Activated naive CD4-positive, alpha-beta T cell treated with anti-CD3 and anti-CD28 coated beads, Interleukin-2, amount 10 ng/mL, durations not matched to agents 7 days and 5 days (primary cell): ENCODE data around the gene CCDC142.
"Not testable (repeated sequence)": the region's sequence is repeated elsewhere in the genome, so short reads cannot be mapped to it uniquely, and the experiment has no call there.

Source experiments
- CTCF ChIA-PET: fragments of 350-600 bp; sonication (Branson Sonifier 250); formaldehyde crosslinking; loops from one replicate; lab custom pipeline; 2021; ENCODE audit warnings: antibody characterized with exemption; lab: Charles Lee
- DNase-seq: peaks from one replicate; pipeline ENCODE4 v3.0.0-alpha.2; 2020
- H3K27ac Mint-ChIP-seq: one replicate; pipeline ENCODE4 v1.8.0; 2021; ENCODE audit warnings: mild to moderate bottlenecking, moderate library complexity, mixed read lengths
- H3K27me3 Mint-ChIP-seq: one replicate; pipeline ENCODE4 v1.8.0; 2021; ENCODE audit warnings: mild to moderate bottlenecking, mixed read lengths
- H3K36me3 Mint-ChIP-seq: one replicate; pipeline ENCODE4 v1.8.0; 2021; ENCODE audit warnings: mixed read lengths
- H3K4me1 Mint-ChIP-seq: one replicate; pipeline ENCODE4 v1.8.0; 2021; ENCODE audit warnings: mixed read lengths
- H3K4me3 Mint-ChIP-seq: one replicate; pipeline ENCODE4 v1.8.0; 2021; ENCODE audit warnings: mild to moderate bottlenecking, moderate library complexity, mixed read lengths
- H3K9me3 Mint-ChIP-seq: one replicate; pipeline ENCODE4 v1.8.0; 2021; ENCODE audit warnings: mixed read lengths

Gene CCDC142

DNA sequence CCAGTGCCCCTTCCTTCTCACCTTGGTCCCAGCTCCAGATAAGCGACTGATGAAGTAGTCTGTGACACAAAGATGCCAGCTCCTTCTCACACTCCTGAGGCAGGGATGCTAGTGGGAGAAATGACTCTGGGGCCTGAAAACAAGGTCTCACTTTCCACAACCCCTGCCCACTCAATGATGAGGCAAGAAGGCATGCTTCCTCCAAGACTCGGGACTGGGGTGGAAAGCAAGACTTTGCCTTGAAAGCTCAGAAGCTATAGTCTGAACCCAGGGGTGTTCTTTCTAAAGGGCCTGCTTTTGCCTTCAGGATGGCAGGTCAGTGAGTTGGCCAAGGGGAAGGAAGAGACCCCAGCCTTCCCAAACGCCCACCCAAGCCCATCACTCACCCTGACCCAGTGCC is 1.4 kb downstream of the CCDC142 start:
- CTCF ChIA-PET, result interaction anchor here (0.7 to 6.1 kb wide), 10 partner anchors 9 to 147 kb away, joined by 3 to 86 read pairs (median 8); partner anchors contain the start of genes AUP1, HTRA2, INO80B and MRPL53
- H3K9me3 Mint-ChIP-seq, result no peaks in the 10 kb centered on the region
- no peak overlapping the region for H3K27ac Mint-ChIP-seq
- no peaks in the 10 kb centered on the region for H3K27me3 Mint-ChIP-seq
- peak overlapping the region; percentile 100 for H3K4me3 Mint-ChIP-seq
- DNase-seq, result no peak
- H3K4me1 Mint-ChIP-seq, result peaks cover 48% of the 10 kb centered on the region
- H3K36me3 Mint-ChIP-seq, result peaks cover 38% of the 10 kb centered on the region

GRCh38 chr2:74474899-74475298 is 7.9 kb downstream of the CCDC142 start:
- Mint-ChIP-seq H3K27ac (peak overlapping the region; percentile 20), H3K4me3 (no peak overlapping the region), H3K4me1 (peaks cover 44% of the 10 kb centered on the region), H3K27me3 (peaks cover 7% of the 10 kb centered on the region), H3K36me3 (peaks cover 48% of the 10 kb centered on the region), H3K9me3 (no peaks in the 10 kb centered on the region)
- CTCF ChIA-PET, result interaction anchor here (0.9 to 3.4 kb wide), 4 partner anchors 8 to 112 kb away, joined by 3 to 11 read pairs (median 6); partner anchors contain the start of genes CCDC142 and TTC31
- no peak for DNase-seq

GRCh38 chr2:74474481-74474880 is 8.3 kb downstream of the CCDC142 start:
- DNase-seq, result no peak
- Mint-ChIP-seq H3K9me3 (no peaks in the 10 kb centered on the region), H3K4me1 (peaks cover 43% of the 10 kb centered on the region), H3K27ac (no peak overlapping the region), H3K36me3 (peaks cover 46% of the 10 kb centered on the region), H3K27me3 (peaks cover 7% of the 10 kb centered on the region), H3K4me3 (no peak overlapping the region)
- CTCF ChIA-PET, result interaction anchor here (1.7 to 3.4 kb wide), 3 partner anchors 9 to 19 kb away, joined by 3 to 11 read pairs (median 6); partner anchors contain the start of genes CCDC142, INO80B and TTC31

DNA sequence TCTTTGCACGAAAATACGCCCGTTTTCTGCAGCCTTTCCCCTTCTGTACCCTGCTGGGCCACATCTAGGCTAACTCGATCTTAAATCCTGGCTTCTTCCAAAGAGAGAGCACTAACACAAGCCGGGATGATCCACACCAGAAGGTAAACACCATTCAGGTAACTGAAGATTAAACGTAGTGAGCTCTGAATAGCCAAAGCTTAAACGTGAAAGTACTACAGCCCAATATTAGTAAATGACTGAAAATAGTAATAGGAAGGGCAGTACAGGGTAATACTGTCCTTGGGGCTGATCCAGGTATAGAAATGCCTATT is 9.9 kb downstream of the CCDC142 start:
- Mint-ChIP-seq H3K9me3 (no peaks in the 10 kb centered on the region), H3K27me3 (peaks cover 7% of the 10 kb centered on the region), H3K4me1 (peaks cover 40% of the 10 kb centered on the region), H3K36me3 (peaks cover 43% of the 10 kb centered on the region), H3K4me3 (peak overlapping the region; percentile 96), H3K27ac (peak overlapping the region; percentile 99)
- DNase-seq, result no peak
- CTCF ChIA-PET, result interaction anchor here (0.9 to 3.4 kb wide), 7 partner anchors 9 to 113 kb away, joined by 3 to 27 read pairs (median 4); partner anchors contain the start of genes CCDC142, INO80B, TTC31 and WBP1

GRCh38 chr2:74472086-74472944 is 10.5 kb downstream of the CCDC142 start, which contains the start of gene MRPL53:
MRPL53 (minus strand) TSS chr2:74472680; CDS start chr2:74472660, 20 bp downstream.
- CTCF ChIA-PET, result interaction anchor here (0.6 to 3.4 kb wide), 9 partner anchors 10 to 113 kb away, joined by 3 to 27 read pairs (median 4); partner anchors contain the start of genes CCDC142, INO80B, TTC31 and WBP1
- peaks cover 40% of the 10 kb centered on the region for H3K4me1 Mint-ChIP-seq
- peak; percentile 97 for DNase-seq
- H3K9me3 Mint-ChIP-seq, result no peaks in the 10 kb centered on the region
- peaks cover 7% of the 10 kb centered on the region for H3K27me3 Mint-ChIP-seq
- H3K36me3 Mint-ChIP-seq, result peaks cover 38% of the 10 kb centered on the region
- peak within 1 kb of the TSS; percentile 99 for H3K27ac Mint-ChIP-seq
- H3K4me3 Mint-ChIP-seq, result peak within 1 kb of the TSS; percentile 96

DNA sequence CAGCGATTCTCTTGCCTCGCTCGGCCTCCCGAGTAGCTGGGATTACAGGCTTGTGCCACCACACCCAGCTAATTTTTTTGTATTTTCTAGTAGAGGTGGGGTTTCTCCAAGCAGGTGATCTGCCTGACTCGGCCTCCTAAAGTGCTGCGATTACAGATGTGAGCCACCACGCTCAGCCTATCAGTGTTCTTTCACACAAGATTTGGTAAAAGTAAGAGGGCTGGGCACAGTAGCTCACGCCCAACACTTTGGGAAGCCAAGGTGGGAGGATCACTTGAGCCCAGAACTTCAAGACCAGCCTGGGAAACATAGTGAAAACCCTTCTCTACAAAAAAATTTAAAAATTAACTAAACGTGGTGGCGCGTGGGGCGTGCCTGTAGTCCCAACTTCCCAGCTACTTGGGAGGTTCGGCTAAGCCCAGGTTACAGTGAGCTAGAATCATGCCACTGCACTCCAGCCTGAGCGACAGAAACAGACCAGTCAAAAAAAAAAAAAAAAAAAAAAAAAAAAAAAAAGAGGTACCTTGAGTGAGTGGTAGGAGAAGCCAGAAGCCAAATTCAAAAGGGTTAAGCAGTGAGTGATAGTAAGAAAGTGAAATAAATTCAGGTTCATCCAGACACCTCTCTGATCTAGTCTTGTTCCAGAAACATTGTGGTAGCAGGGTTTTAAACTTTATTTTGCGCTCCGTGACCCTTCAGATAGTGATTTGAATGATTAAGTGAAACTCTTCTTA is 11.3 kb downstream of the CCDC142 start:
- Mint-ChIP-seq H3K27me3 (peaks cover 7% of the 10 kb centered on the region), H3K4me1 (peaks cover 40% of the 10 kb centered on the region), H3K4me3 (peak overlapping the region; percentile 96), H3K27ac (peak overlapping the region; percentile 99), H3K9me3 (no peaks in the 10 kb centered on the region), H3K36me3 (peaks cover 38% of the 10 kb centered on the region)
- CTCF ChIA-PET, result interaction anchor here (1.0 to 2.9 kb wide), 2 partner anchors 10 to 13 kb away, joined by 3 to 27 read pairs; partner anchors contain the start of genes CCDC142, TTC31 and WBP1
- no peak for DNase-seq

GRCh38 chr2:74470742-74471141 is 12.1 kb downstream of the CCDC142 start:
- not testable (repeated sequence) for H3K27me3 Mint-ChIP-seq, DNase-seq, H3K9me3 Mint-ChIP-seq
- H3K4me1 Mint-ChIP-seq, result peaks cover 44% of the 10 kb centered on the region
- peak overlapping the region; percentile 66 for H3K4me3 Mint-ChIP-seq
- peak overlapping the region; percentile 86 for H3K27ac Mint-ChIP-seq
- H3K36me3 Mint-ChIP-seq, result peaks cover 37% of the 10 kb centered on the region
- CTCF ChIA-PET, result interaction anchor here (2.9 kb wide), 1 partner anchor 11 kb away, joined by 27 read pairs; the partner anchor contains the start of genes CCDC142 and TTC31

- H3K4me3 Mint-ChIP-seq, result peak overlapping the region; percentile 98
These were observed 18.4 kb downstream of the CCDC142 start for GRCh38 chr2:74464406-74464805.

DNA sequence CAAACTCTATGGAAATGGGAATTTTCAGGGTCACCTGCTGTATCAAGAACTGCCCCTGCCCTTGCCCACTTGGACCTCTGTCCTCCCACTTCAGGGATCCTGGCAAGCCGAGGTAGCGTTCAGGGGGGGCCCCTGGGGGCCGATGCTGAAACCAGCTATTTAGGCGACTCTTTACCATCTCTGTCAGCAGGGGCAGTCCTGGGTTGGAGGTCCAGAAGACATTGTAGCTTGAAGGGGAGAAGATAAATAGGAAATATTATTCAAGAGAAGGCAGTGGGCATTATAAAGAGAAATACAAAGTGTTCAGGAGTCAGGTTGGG is 20.1 kb downstream of the CCDC142 start:
- Mint-ChIP-seq H3K27me3 (peaks cover 3% of the 10 kb centered on the region), H3K4me3 (peak overlapping the region; percentile 31), H3K27ac (peak overlapping the region; percentile 54), H3K9me3 (no peaks in the 10 kb centered on the region), H3K4me1 (peaks cover 45% of the 10 kb centered on the region), H3K36me3 (peaks cover 19% of the 10 kb centered on the region)
- CTCF ChIA-PET, result no interaction called here
- no peak for DNase-seq

More at GRCh38 chr2:74464406-74464805, 18.4 kb downstream of the CCDC142 start:
- CTCF ChIA-PET, result interaction anchor here (1.1 to 1.2 kb wide), 3 partner anchors 18 to 67 kb away, joined by 3 to 4 read pairs (median 4); partner anchors contain the start of genes C2orf81, CCDC142 and TTC31
- DNase-seq, result no peak
- H3K27me3 Mint-ChIP-seq, result peaks cover 3% of the 10 kb centered on the region
- H3K36me3 Mint-ChIP-seq, result peaks cover 19% of the 10 kb centered on the region
- H3K4me1 Mint-ChIP-seq, result peaks cover 36% of the 10 kb centered on the region
- no peaks in the 10 kb centered on the region for H3K9me3 Mint-ChIP-seq
- peak overlapping the region; percentile 74 for H3K27ac Mint-ChIP-seq

DNA sequence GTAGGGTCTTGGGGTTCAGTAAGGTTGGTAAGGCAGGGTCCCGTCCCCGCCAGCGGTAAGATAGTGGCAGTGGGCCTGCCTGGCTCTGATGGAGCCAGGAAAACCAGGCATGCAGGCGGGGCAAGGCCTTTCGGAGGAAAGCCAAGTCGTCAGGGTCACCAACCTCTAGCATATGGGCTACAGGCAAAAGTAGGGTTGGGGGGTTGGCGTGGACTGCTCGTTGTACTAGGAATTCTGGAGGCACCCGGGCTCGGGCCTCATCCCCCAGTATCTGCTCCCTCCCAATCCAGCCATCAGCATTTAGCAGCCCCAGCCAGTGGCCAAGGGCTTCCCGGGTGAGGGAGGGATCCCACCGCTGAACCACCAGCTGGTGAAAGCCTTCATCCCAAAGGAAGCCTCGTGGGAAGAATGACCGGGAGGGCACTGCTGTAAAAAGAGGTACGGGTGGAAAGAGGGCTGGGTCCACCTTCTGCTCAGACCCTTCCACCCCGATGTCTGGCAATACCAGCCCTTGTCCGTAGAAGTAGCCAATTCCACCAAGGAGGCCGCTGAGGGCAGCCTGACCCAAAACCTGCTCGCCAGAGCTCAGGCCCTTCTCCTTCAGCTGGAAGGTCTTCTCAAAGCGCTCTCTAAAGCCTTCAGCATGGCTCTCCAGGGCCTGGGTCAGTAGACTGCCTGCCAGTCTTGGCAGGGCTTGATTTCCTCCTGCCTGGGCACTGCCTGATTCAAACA is 20.6 kb downstream of the CCDC142 start:
- H3K4me1 Mint-ChIP-seq, result peaks cover 48% of the 10 kb centered on the region
- H3K27ac Mint-ChIP-seq, result no peak overlapping the region
- no peaks in the 10 kb centered on the region for H3K9me3 Mint-ChIP-seq
- DNase-seq, result no peak
- CTCF ChIA-PET, result interaction anchor here (0.9 to 1.2 kb wide), 3 partner anchors 13 to 124 kb away, joined by 3 read pairs; no protein-coding TSS in a partner anchor
- peaks cover 20% of the 10 kb centered on the region for H3K36me3 Mint-ChIP-seq
- no peak overlapping the region for H3K4me3 Mint-ChIP-seq
- peaks cover 3% of the 10 kb centered on the region for H3K27me3 Mint-ChIP-seq

GRCh38 chr2:74461187-74462053 is 21.4 kb downstream of the CCDC142 start:
- Mint-ChIP-seq H3K4me3 (no peak overlapping the region), H3K27ac (no peak overlapping the region)

GRCh38 chr2:74460187-74460586 is 22.6 kb downstream of the CCDC142 start:
- CTCF ChIA-PET, result interaction anchor here (1.8 to 2.1 kb wide), 2 partner anchors 22 to 72 kb away, joined by 5 to 7 read pairs; no protein-coding TSS in a partner anchor
- H3K4me3 Mint-ChIP-seq, result peak overlapping the region; percentile 56
- DNase-seq, H3K27me3 Mint-ChIP-seq, H3K27ac Mint-ChIP-seq, H3K9me3 Mint-ChIP-seq: not testable (repeated sequence)
- peaks cover 33% of the 10 kb centered on the region for H3K36me3 Mint-ChIP-seq
- H3K4me1 Mint-ChIP-seq, result peaks cover 58% of the 10 kb centered on the region

More at GRCh38 chr2:74461187-74462053, 21.4 kb downstream of the CCDC142 start:
- peak; percentile 45 for DNase-seq
- CTCF ChIA-PET, result interaction anchor here (0.9 to 2.1 kb wide), 4 partner anchors 14 to 125 kb away, joined by 3 to 7 read pairs (median 3); no protein-coding TSS in a partner anchor
- Mint-ChIP-seq H3K9me3 (no peaks in the 10 kb centered on the region), H3K27me3 (peaks cover 3% of the 10 kb centered on the region), H3K4me1 (peaks cover 56% of the 10 kb centered on the region), H3K36me3 (peaks cover 24% of the 10 kb centered on the region)
